GM18505 (cell line): ENCODE data around the gene ZDHHC20.

Source experiments
- ATAC-seq: cut with Tn5 transposase; IDR thresholded peaks from one replicate; pipeline ENCODE4 v1.9.1; 2021; ENCODE audit not compliant: unreplicated experiment
- POLR2A ChIP-seq: IDR thresholded peaks from 4 replicates; pipeline ENCODE4 v1.6.1; 2011; ENCODE audit warnings: borderline replicate concordance; ENCODE audit not compliant: insufficient read depth, insufficient read length; ENCODE audit errors: extremely low read depth

ZDHHC20 gene

GRCh38 chr13:21458813-21459701 lies at the start of gene ZDHHC20:
Gene ZDHHC20, minus strand, starts transcription at chr13:21459303. Its CDS starts 132 bp downstream, at chr13:21459171.
- peak; percentile 81 for TF ChIP-seq POLR2A
- ATAC-seq = peak; percentile 86

- no peak for TF ChIP-seq POLR2A
- ATAC-seq = no peak
These were observed 45.3 kb upstream of the ZDHHC20 start for GRCh38 chr13:21504379-21504778.

GRCh38 chr13:21501686-21502085 lies 42.6 kb upstream of the ZDHHC20 start:
- ATAC-seq = no peak
- TF ChIP-seq POLR2A = no peak

GRCh38 chr13:21486322-21486721 lies 27.2 kb upstream of the ZDHHC20 start:
- ATAC-seq = no peak
- TF ChIP-seq POLR2A = no peak

GRCh38 chr13:21483748-21484147 lies 24.6 kb upstream of the ZDHHC20 start:
- TF ChIP-seq POLR2A = no peak
- no peak for ATAC-seq

GRCh38 chr13:21481359-21481758 lies 22.3 kb upstream of the ZDHHC20 start:
- no peak for ATAC-seq
- no peak for TF ChIP-seq POLR2A

GRCh38 chr13:21478881-21479808 lies 20.0 kb upstream of the ZDHHC20 start:
- no peak for ATAC-seq
- TF ChIP-seq POLR2A = no peak

- no peak for TF ChIP-seq POLR2A
- ATAC-seq = peak; percentile 90
These were observed 17.9 kb upstream of the ZDHHC20 start for GRCh38 chr13:21476893-21477472.

- no peak for ATAC-seq
- TF ChIP-seq POLR2A = no peak
These were observed 16.0 kb upstream of the ZDHHC20 start for GRCh38 chr13:21475115-21475514.

- TF ChIP-seq POLR2A = no peak
- ATAC-seq = no peak
These were observed 11.7 kb upstream of the ZDHHC20 start for GRCh38 chr13:21470785-21471184.

GRCh38 chr13:21466527-21466926 lies 7.4 kb upstream of the ZDHHC20 start:
- no peak for TF ChIP-seq POLR2A

GRCh38 chr13:21465710-21466160 lies 6.6 kb upstream of the ZDHHC20 start:
- TF ChIP-seq POLR2A = no peak
- ATAC-seq = no peak

More at GRCh38 chr13:21466527-21466926, 7.4 kb upstream of the ZDHHC20 start:
- ATAC-seq = no peak

GRCh38 chr13:21463424-21463823 lies 4.3 kb upstream of the ZDHHC20 start:
- ATAC-seq = no peak
- TF ChIP-seq POLR2A = no peak
